Suppressor macrophage treated with lipopolysaccharide for 4 hours (primary cell): ENCODE results near the gene BTD.

Experiments
- DNase-seq: peaks from one replicate; pipeline ENCODE4 v3.0.0-alpha.2; 2020

Gene BTD

DNA sequence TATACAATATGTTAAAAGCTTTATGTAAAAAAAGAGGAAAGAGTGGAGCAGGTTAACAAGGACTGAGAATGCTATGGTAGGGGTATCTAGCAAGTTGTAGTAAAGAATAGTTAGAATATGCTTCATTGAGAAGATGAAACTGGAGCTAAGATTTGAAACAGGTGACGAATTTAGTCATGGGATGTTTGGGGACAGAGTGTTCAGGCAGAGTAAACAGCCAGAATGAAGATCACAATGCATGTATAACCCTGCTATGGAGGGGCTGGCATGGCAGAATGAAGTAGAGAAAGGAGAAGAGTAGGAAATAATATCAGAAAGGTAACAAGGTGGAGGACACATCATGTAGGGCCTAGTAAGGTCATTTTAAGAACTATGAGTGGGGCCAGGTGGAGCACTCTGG lies 72.0 kb downstream of the BTD start:
- DNase-seq, result no peak

DNA sequence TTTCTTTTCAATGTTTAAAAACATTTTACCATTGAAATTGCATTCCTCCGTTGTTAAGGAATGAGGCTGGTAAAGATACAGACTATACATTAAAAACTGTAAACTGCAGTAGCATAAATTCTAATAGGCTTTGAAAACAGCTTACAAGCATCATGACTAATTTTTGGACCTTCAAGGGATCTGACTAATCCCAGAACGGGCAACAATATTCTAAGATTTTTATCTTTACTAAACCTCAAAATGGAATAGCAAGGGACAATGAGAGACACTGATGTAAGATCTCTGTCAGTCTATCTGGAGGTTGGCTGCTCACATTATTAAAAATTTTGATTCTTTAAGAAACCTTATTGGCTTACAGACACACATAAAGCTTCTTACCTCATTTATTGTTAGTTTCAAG lies 74.7 kb downstream of the BTD start:
- no peak for DNase-seq

DNA sequence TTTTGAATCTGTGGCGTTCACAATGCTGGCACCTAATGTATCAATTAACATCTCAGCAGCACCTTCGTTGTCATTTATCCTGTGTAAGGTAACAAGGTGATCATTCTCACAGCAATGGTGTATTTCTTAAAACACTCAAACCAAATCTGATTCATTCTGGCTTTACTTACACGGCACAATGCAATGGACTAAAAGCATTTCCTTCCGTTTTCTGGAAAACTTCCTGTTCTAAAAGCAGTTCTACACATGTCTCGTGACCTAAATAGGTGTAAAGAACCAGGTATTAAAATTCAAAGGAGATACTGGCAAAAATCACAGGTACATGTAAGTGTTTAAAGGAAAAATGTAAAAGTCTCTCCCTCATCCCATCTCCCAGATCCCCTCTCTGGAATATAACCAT lies 77.8 kb downstream of the BTD start:
- DNase-seq, result no peak

DNA sequence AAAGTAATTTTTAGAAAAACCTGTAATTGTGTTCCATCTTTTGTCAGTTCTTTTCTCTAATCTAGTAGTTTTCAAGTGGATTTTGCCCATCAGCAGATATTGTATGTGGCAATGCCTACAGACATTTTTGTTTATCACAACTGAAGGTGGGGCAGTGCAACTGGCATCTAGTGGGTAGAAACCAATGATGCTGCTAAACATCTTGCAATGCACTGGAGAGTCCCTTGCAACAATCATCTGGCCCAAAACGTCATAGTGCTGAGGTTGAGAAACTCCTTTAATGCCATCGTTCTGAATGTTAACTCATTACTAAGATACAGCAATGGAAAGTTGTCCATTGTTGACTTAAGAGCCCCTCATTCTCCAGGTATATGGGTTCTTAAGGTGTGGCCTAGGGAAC lies 80.1 kb downstream of the BTD start:
- DNase-seq, result peak; percentile 75

DNA sequence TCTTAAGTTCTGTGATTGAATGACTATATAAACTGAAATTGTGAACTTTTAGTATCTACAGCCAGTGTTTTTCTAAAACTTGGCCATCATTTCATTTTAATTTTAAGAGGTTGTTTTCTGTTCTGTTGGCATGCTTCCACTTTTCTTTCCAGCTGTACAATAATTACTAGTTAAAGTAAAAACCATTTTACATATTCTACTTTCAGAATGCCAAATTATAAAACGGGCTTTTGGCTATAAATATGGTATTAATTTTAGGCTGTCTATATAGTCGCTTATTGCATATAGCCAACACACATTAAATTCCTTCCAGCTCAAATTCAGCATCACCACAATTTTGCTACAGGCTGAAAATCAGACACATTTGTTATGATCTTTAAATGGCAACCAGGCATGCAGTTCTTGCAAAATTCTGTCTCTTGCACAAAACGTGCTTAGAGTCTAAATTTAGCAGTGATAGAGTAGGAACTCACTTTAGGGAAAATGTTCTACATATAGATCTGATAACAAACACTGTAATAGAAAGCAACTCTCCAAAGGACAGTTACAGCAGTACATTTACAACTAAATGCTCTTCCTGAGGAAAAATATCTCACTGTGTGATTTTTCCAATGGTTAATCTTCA lies 81.1 kb downstream of the BTD start:
- DNase-seq, result peak; percentile 56

DNA sequence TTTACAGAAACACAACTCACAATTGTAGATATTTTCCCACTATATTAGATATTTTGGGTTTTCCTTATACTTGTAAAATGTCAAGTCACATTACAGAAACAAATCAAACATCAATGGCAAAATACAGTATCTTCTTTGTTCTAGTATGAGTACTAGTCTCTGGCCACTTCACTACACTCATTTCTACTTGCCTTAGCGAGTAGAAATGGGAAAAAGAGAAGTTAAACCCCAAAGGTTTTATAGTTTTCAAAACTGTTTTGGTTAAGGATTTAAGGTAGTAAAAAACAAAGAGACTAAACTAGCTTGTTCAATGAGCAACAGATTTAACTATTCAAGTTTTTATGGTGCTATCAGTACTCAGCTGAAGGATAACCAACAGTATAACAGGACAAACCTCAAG lies 81.7 kb downstream of the BTD start:
- DNase-seq, result peak; percentile 9

DNA sequence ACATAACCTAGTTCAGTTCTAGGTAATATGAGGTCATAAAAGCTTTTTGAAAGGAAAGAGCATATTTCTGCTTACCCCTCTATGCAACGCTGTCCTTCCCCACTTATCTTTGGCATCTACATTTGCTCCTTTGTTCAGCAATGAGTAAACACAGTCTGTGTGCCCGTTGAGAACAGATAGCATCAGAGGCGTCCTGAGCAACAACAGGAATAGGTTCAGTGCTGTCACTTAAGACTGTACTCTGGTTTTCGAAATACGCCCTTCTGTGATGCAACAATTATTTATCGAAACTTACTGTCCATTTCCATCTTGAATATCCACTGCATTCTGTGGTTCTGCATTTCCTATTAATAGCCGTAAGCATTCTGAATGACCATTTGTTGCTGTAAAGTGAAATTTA lies 84.4 kb downstream of the BTD start:
- DNase-seq, result peak; percentile 27

DNA sequence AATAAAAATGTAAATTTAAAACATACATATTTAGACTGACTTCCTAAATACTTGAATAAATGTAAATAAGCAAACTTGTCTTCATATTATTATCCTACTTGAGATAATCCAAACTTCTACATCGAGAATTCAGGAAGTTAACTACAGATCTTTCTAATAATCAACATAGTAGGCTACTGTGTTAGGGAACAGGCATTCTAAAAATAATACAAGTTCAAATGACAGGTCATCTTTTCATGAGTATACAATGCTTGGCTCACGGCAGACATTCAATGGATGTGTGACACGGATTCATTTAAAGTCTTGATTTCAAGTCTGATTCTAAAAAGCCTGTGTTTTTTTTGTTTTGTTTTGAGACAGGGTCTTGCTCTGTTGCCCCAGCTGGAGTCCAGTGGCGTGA lies 88.7 kb downstream of the BTD start:
- DNase-seq, result no peak

DNA sequence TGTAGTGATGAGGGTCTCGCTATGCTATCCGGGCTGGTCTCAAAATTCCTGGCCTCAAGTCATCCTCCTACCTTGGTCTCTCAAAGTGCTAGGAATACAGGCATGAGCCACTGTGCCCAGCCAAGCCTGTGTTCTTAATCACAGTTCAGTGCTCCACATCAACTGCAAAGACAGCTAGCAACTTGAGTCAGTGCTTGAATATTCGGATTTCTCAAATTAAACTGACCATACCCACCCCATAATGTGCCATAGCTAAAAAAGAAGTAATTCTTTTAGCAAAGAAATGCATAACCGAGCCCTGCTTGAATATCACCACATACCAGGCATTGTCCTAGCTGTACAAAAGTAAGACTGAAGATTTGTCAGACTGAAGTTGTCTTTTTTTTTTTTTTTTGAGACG lies 89.2 kb downstream of the BTD start:
- DNase-seq, result no peak

DNA sequence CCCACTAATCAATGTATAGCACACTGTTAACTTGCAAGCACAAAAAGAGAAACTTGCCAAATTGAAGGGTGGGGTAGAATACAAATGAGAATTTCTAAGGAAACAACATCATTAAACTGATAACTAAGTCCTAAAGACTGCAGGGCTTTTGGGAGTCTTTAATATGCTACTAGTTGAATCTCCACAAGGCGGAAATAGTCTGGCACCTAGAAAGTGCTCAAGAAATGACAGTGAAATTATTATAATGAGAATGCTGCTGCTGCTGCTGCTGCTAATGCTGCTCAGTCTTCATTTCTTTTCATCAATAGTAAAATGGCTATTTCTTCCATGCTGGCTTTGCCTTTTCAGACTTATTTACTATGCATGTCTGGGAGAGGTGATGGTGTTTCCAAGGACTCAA lies 91.8 kb downstream of the BTD start:
- DNase-seq, result no peak

DNA sequence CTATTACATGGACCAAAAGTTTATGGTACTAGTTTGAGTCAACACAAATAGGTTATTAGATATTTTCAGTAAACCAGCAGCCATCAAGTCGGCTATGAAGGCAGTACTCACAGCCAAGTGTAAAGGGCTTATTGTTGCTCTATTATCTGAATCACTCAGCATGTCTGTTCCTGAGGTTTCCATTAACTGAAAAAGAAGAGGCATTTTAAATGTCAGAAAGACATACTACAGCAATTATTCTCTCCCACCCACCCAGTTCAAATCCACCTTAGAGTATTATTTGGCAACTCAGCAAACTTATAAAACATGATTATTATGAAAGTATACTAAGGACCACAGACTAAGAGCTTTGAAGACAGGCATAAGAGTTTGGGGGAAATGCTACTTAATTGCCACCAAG lies 93.1 kb downstream of the BTD start:
- no peak for DNase-seq
